GM21526 (cell line): ENCODE data around the gene CCNL1.

Experiments
- ATAC-seq: cut with Tn5 transposase; IDR thresholded peaks from one replicate; pipeline ENCODE4 v1.9.1; 2021; ENCODE audit warnings: moderate library complexity; ENCODE audit not compliant: unreplicated experiment, low FRiP score

The CCNL1 gene

DNA sequence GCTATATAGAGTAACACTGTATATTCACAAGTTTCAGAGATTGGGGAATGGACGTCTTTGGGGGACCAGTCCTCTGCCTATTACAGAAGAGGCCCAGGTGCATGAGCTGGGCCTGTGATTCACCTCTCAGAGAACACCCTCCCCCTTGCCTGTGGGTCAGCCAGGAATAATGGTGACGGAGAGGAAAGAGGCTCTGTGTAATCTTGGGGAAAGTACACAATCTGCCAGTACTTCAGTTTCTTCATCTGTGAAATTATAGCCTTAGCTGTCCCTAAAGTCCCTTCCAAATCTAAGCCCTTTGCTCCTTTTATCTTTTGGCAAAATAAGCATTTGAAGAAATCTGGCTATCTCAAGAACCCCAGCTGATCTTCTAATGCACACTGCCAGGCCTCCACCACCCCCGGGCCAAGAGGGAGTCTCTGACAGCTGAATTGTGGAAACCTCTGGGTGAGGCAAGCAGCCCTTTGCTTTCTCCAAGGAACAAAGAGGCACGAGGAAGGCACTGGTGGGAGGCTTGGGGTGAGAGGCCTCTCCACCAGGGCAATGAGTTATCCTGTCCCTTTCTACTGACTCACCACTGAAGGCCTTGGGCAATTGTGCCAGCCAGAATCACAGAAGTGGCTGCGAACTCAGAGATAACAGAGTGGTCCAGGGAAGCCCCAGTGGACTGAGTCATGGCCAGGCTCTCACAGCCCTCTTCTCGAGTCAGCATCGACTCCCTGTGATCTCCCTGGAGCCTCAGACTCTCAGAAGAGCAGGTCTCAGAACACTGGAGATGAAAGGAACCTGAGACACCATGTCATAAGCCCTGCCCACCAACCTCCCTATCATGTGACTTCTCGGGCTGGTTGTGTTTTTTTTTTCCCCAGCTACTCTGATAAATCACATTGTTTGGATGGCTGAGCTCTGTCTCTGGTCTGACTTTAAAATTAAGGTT, 31.8 kb downstream of the CCNL1 start:
- no peak for ATAC-seq

- no peak for ATAC-seq
Measured at GRCh38 chr3:157127268-157127667, 32.7 kb downstream of the CCNL1 start.

- ATAC-seq, result no peak
Measured at GRCh38 chr3:157126365-157126764, 33.6 kb downstream of the CCNL1 start.

GRCh38 chr3:157125101-157125500, 34.8 kb downstream of the CCNL1 start:
- ATAC-seq, result no peak

DNA sequence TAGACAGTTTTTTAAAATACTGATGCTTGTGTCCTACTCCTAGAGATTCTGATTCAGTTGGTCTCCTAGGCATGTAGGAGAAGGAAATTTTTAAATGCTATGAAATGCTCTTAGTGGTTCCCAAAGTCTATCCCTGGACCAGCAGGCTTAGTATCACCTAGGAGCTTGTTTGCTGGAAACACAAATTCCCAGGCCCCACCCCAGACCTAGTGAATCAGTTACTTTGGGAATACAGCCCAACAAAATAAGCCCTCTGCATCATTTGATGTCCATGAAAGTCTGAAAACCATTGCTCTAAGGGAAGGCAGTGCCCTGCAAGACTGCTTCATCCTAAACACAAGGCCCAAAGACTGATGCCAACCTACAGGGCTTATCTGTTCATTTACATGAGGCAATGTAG, 36.3 kb downstream of the CCNL1 start:
- ATAC-seq, result no peak

DNA sequence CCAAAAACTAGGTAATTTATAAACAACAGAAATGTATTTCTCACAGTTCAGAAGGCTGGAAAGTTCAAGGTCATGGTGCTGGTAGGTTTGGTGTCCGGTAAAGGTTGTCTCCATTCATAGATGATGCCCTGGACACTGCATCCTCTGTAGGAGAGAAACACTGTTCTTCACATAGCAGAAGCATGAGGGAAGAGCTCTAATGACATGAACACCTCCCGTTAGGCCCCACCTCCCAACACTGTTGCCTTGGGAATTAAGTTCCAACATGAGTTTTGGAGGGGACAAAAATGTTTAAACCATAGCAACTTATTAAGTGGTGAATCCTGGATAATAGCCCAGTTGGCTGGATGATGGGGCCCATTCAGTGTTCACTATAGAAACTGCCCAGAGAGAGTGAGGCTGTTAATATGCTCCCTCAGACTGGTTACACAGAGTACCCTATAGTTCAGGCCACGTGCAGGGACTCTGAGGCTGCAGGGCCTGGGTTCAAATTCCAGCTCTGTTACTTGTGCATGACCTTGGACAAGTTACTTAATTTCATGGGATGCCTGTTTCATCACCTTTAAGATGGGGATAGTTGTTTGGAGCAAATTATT, 37.0 kb downstream of the CCNL1 start:
- no peak for ATAC-seq

DNA sequence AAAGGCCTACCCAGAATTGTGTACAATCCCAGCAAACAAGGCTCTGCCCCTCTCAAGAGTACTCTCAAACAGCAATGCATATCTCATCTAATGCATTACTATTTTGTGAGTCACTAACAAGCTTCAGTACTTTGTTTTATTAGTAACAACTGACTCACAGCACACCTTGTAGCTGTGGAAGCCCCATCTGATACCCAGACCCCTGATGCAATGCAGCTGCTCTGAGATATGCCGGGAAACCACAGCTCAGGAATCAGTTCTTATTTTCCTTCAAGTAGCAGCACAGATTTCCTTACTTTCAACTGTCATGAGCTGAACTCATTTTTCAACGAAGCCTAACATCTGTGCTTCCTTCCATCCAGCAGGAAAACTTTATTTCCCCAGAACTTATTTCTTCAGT, 37.8 kb downstream of the CCNL1 start:
- no peak for ATAC-seq

- no peak for ATAC-seq
Measured at GRCh38 chr3:157121522-157121921, 38.4 kb downstream of the CCNL1 start.

- no peak for ATAC-seq
Measured at GRCh38 chr3:157120071-157120892, 39.7 kb downstream of the CCNL1 start.

DNA sequence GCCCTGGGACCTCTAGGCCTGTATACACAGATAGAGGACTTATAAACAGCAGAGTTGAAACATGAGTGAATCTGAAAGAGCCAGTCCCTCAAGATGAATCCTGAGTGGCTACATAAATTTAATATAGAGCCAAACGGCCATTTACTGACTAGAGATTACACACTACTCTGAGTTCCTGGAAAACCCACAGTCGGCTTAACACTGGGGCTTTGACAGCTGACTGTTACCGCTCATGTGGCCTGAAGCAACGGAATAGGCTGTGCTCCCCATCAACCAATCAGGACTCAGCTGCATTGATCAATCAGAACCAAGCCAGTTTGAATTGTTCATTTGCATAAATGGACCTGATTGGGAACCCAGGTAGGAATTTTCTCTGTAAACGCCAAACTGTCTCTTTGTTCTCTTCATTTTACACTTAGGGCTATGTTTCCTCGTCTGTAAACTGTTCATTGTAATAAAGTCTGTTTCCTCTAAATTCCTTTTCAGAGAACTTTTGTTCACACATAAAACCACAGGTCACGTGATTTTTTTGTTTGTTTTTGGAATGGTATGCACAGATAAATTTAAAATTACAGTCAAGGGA, 40.5 kb downstream of the CCNL1 start:
- no peak for ATAC-seq

DNA sequence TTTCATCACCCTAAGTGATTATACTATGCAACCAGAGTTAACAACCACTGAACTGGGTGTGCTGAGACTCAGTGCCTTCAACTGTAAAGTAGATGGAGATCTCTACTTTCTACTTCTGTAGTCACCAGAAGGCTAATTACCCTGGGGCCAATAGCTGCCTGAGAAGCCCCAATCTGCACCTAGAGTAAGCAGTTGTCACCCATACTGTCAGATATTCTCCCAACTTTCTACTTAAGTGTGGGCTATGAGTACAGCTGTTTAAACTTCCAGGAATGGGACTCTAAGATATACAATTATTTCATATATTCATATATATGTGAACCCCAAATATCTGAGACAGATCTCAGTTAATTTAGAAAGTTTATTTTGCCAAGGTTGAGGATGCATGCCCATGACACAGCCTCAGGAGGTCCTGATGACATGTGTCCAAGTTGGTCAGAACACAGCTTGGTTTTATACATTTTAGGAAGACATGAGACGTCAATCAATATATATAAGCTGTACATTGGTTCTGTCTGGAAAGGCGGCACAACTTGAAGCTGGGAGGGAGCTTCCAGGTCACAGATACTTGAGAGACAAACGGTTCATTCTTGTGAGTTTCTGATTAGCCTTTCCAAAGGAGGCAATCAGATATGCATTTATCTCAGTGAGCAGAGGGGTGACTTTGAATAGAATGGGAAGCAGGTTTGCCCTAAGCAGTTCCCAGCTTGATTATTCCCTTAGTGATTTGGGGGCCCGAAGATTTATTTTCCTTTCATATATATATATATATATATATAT, 41.9 kb downstream of the CCNL1 start:
- no peak for ATAC-seq

DNA sequence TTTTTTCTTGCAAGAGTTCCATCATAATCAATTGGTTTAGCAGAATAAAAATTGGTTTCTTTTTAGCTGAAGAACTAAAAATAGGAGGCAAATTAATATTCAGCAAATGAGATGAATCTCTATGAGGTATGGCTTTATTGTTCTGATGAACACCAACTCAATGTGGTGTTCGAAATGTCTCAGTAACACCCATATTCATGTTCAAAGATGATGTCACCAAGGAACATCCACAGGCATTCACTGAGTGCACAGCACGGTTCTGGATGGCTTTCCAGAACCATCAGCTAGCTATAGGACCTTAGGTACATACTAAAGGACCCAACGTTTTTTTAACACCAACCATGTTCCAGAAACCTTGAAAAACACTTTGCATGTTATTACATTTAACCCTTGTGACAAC, 42.7 kb downstream of the CCNL1 start:
- no peak for ATAC-seq

DNA sequence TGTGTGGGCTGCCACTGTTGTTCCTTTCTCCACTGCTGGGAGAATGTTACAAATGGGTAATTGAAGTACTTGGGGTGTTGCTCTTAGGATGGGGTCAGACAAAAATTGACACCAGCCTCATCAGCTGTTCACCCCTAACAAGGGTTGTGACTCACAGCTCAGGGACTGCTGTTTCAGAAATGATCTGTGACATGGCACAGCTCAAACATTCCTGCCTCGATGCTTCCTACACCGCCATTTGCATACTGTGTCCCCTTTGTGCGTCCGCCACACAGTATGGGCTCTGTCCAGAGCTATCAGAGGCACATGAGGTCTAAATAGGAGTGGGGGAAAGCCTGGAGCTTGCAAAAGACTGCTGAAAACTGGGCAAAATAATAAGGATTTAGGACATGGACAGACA, 43.9 kb downstream of the CCNL1 start:
- ATAC-seq, result no peak

DNA sequence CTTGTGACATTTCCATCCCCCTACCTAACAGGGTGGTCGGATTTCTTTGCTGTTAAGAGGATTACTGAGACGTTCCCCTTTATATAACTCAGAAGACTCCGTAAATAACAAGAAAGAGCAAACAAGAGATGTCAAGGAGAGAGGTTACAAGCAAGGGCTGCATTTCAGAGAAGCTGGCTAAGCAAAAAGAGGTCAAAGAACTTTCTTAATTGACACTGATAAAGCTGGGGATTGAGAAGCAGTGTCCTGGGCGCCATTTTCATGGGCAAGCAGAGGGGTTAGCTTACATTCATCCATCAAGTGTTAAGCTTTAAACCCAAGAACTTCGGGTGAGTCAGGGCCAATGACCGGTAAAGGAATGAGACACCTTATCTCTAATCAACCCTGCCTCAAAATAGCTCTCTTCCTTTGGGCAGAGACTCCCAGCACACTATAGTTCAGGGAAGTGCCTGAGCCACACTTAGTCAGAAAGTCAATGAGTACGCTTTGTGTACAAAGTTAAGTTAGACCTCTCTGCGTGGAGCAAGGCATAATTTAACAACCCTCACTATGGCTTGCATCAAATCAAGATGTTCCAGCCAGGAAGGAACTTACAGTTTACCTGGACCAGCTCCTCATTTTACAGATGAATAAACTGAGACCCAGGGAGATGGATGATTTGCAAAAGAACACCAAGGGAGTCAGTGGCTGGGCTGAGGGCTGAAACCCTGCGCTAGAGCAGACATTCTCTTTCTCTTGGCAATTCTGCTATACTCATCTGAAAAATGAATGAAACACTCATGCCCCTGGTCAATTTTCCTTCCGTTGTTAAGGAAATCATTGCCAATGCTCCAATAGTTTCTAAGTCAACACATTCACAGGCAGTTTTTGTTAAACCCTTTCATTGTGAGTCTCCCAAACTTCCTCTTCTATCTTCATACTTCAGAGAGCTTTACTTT, 44.6 kb downstream of the CCNL1 start:
- no peak for ATAC-seq

DNA sequence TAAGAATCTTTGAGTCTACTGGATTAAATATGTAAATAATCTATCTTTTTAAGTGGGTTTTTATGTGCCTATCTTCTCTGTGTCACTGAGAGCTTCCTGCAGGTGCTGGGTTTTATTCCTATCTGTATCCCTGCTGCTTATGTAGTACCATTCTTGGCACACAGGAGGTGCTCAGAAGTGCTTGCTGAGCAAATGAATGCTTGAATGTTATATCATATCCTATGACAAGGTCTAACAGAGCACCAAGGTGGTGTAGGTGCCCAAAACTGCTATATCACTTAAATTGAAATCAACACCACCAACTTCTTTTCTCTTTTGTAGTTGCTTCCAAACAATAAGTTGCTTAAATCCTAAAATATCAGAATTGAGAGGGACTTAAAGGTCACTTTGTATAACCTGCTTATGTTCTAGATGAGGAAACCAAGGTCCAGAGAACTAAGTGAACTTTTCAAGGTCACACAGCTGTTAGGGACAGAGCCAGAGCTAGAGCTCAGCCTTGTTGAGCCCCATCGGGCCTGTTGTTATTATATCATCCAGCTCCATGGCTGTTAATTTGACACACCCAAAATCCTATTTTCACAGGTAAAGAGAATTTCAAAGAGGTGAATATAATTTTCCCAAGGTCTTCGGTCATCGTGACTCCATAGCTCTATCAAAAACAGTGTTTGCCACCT, 46.0 kb downstream of the CCNL1 start:
- ATAC-seq, result no peak

- no peak for ATAC-seq
Measured at GRCh38 chr3:157112536-157112935, 47.4 kb downstream of the CCNL1 start.

DNA sequence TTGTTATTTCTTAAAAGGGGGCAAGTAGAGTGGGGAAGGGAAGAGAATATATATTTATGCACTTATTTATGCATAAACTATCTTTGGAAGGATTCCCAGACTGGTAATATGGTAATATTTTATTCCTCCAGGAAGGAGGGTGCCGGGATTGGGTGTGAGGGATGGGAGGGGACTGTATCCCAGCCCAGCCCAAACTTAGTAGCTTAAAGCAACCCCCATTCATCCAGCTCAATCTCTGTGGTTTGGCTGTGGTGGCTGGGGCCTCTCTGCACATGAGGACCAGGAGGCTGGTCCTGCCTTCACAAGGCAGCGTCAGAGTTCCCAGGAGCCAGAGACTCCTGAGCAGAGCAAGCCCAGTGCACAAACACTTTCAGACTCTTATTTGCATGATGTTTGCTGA, 48.4 kb downstream of the CCNL1 start:
- ATAC-seq, result no peak

DNA sequence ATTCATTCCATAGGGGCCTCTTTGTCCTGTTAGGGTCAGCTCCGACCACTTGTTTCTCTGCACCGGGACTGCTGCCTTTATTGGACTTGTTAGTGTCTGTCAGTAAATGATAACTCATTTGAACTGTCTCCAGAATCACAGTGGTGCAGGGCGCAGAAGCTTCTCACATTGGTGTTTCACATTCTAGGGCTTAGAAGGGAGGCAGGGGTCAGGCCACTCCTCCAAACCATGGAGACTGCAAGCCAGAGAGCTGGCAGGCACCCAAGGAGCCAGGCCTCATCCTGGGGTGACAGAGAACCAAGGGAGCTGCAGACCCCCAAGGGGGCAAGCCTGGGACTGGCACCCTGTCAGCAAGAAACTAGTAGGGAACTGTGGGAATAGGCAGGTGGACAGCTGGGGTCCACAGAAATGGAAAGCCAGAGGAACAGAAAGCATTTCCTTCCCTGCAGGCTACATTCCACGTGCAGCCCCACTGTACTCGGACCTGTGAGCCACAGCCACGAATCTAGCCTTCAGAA, 49.1 kb downstream of the CCNL1 start:
- ATAC-seq, result no peak
